SU-DHL-6 (cell line): Measurements from ENCODE around the gene NPAS2.

ENCODE experiments used
- H2AFZ ChIP-seq: fragments of 200-600 bp; sonication (generic); 2 replicates; pipeline ENCODE4 v1.6.1; 2014; ENCODE audit warnings: low read depth, mild to moderate bottlenecking, moderate library complexity, mixed read lengths, antibody characterized with exemption, low read length; ENCODE audit not compliant: severe bottlenecking
- H3F3A ChIP-seq: fragments of 200-600 bp; shearing (Covaris generic); 2 replicates; pipeline ENCODE4 v1.6.0; 2016; ENCODE audit warnings: antibody characterized with exemption, mild to moderate bottlenecking; ENCODE audit not compliant: insufficient read depth
- H3K27ac ChIP-seq: fragments of 200-600 bp; sonication (generic); 2 replicates; pipeline ENCODE4 v1.5.1; 2016; ENCODE audit warnings: low read depth, mild to moderate bottlenecking, low read length, moderate library complexity, mixed read lengths
- H3K27me3 ChIP-seq: fragments of 200-600 bp; sonication (generic), shearing (Covaris generic); 2 replicates; pipeline ENCODE4 v1.6.0; 2014; ENCODE audit warnings: mild to moderate bottlenecking, low read length
- H3K36me3 ChIP-seq: fragments of 200-600 bp; sonication (generic); 2 replicates; pipeline ENCODE4 v1.6.1; 2014; ENCODE audit warnings: mild to moderate bottlenecking, low read length, mixed read lengths
- H3K4me2 ChIP-seq: fragments of 300-600, 200-600 bp; shearing (Covaris generic), sonication (generic); 2 replicates; pipeline ENCODE4 v1.6.0; 2014; ENCODE audit warnings: low read length, low read depth, mild to moderate bottlenecking; ENCODE audit not compliant: poor library complexity, severe bottlenecking
- H3K4me3 ChIP-seq: fragments of 200-600 bp; sonication (generic); 2 replicates; pipeline ENCODE4 v1.5.1; 2014; ENCODE audit warnings: antibody characterized with exemption, low read length, mild to moderate bottlenecking, mixed read lengths; ENCODE audit not compliant: insufficient read depth, poor library complexity, severe bottlenecking
- H3K79me2 ChIP-seq: fragments of 200-600 bp; sonication (generic); 2 replicates; pipeline ENCODE4 v1.6.1; 2014; ENCODE audit warnings: mild to moderate bottlenecking, low read length, moderate library complexity; ENCODE audit not compliant: insufficient read depth
- H3K9ac ChIP-seq: fragments of 200-600 bp; sonication (generic); 2 replicates; pipeline ENCODE4 v1.7.0; 2014; ENCODE audit warnings: mild to moderate bottlenecking, low read length
- H3K9me2 ChIP-seq: fragments of 200-600 bp; sonication (generic); replicated peaks from 2 replicates; pipeline ENCODE4 v1.6.1; 2014; ENCODE audit warnings: low read length; ENCODE audit not compliant: insufficient read depth
- H3K9me3 ChIP-seq: fragments of 200-600 bp; sonication (generic); 2 replicates; pipeline ENCODE4 v1.6.1; 2014; ENCODE audit warnings: low read length, mixed read lengths; ENCODE audit not compliant: insufficient read depth
- H4K20me1 ChIP-seq: fragments of 200-600 bp; sonication (generic); 2 replicates; pipeline ENCODE4 v1.6.1; 2014; ENCODE audit warnings: low read depth, mild to moderate bottlenecking, antibody characterized with exemption, low read length, moderate library complexity, mixed read lengths
- CTCF ChIP-seq: fragments of 200-600 bp; sonication (generic); IDR thresholded peaks from one replicate; pipeline ENCODE4 v1.5.1; 2017; ENCODE audit warnings: antibody characterized with exemption, mild to moderate bottlenecking, low read length, moderate library complexity; ENCODE audit not compliant: insufficient read depth, poor library complexity, severe bottlenecking
- EZH2phosphoT487 ChIP-seq: fragments of 200-600 bp; sonication (generic), shearing (Covaris generic); conservative IDR thresholded peaks from 2 replicates; pipeline ENCODE4 v1.6.1; 2018; ENCODE audit warnings: mild to moderate bottlenecking, antibody characterized with exemption, low read length, moderate library complexity, mixed read lengths

The NPAS2 gene

GRCh38 chr2:100819370-100820272 lies at the start of gene NPAS2:
NPAS2 (plus strand) TSS chr2:100820139; CDS start chr2:100904755, 84,616 bp downstream.
- Histone ChIP-seq H3K9me3 (no peaks in the 10 kb centered on the region), H3K9ac (no peak within 1 kb of the TSS), H3F3A (no peaks in the 10 kb centered on the region), H3K4me2 (no peak within 1 kb of the TSS), H3K4me3 (no peak within 1 kb of the TSS), H4K20me1 (no peaks in the 10 kb centered on the region), H3K27ac (no peak within 1 kb of the TSS), H3K27me3 (no peaks in the 10 kb centered on the region), H3K36me3 (no peaks in the 10 kb centered on the region), H3K9me2 (no peaks in the 10 kb centered on the region), H3K79me2 (no peaks in the 10 kb centered on the region), H2AFZ (no peak within 1 kb of the TSS)
- no peak for TF ChIP-seq CTCF
- TF ChIP-seq EZH2phosphoT487, result no peak

GRCh38 chr2:100771125-100771524 lies 48.8 kb upstream of the NPAS2 start:
- H3K36me3 ChIP-seq, result no peaks in the 10 kb centered on the region
- no peaks in the 10 kb centered on the region for H4K20me1 ChIP-seq
- H3K79me2 ChIP-seq, result no peaks in the 10 kb centered on the region
- H3F3A ChIP-seq, result no peaks in the 10 kb centered on the region
- H3K9ac ChIP-seq, result no peak overlapping the region
- no peaks in the 10 kb centered on the region for H3K9me3 ChIP-seq
- no peak overlapping the region for H2AFZ ChIP-seq
- H3K4me3 ChIP-seq, result no peak overlapping the region
- TF ChIP-seq EZH2phosphoT487 (no peak), CTCF (no peak)
- H3K27me3 ChIP-seq, result no peaks in the 10 kb centered on the region
- H3K4me2 ChIP-seq, result no peak overlapping the region
- no peaks in the 10 kb centered on the region for H3K9me2 ChIP-seq
- H3K27ac ChIP-seq, result no peak overlapping the region

GRCh38 chr2:100773538-100773937 lies 46.4 kb upstream of the NPAS2 start:
- H3K36me3 ChIP-seq, result no peaks in the 10 kb centered on the region
- H3K9me2 ChIP-seq, result no peaks in the 10 kb centered on the region
- H3F3A ChIP-seq, result no peaks in the 10 kb centered on the region
- no peak overlapping the region for H3K4me2 ChIP-seq
- no peak overlapping the region for H2AFZ ChIP-seq
- TF ChIP-seq EZH2phosphoT487 (no peak), CTCF (no peak)
- no peak overlapping the region for H3K27ac ChIP-seq
- no peak overlapping the region for H3K9ac ChIP-seq
- H3K9me3 ChIP-seq, result no peaks in the 10 kb centered on the region
- no peaks in the 10 kb centered on the region for H4K20me1 ChIP-seq
- no peaks in the 10 kb centered on the region for H3K79me2 ChIP-seq
- H3K27me3 ChIP-seq, result no peaks in the 10 kb centered on the region
- H3K4me3 ChIP-seq, result no peak overlapping the region
